Kidney (tissue), 14 donors: ENCODE data around the gene HNMT. TPM values are rescaled to one million over a fixed set of nuclear protein-coding genes. Genes with fewer than 3 reads are reported as not detected.

Experiments
- DNase-seq, 5 donors: peaks; one replicate each; pipeline ENCODE4 v3.0.0-alpha.2; 2013 to 2020
- FAIRE-seq: peaks from 2 replicates; lab custom pipeline; 2012; peaks lifted over from hg19 to GRCh38; lab: Jason Lieb, UNC
- H3K27ac ChIP-seq, 2 donors: one replicate each; pipeline ENCODE4 v1.7.0; 2013; ENCODE audit warnings: low read depth in 2 of 2, low read length in 2 of 2, inconsistent platforms in 1 of 2
- H3K27me3 ChIP-seq: one replicate; pipeline ENCODE4 v1.7.1; 2013; ENCODE audit warnings: low read length, inconsistent platforms; ENCODE audit not compliant: control insufficient read depth, insufficient read depth
- H3K36me3 ChIP-seq, 3 donors: one replicate each; pipeline versions ENCODE4 v1.7.0 to v1.7.1; 2013; ENCODE audit warnings: low read length in 3 of 3, control low read depth in 1 of 3, inconsistent platforms in 1 of 3; ENCODE audit not compliant: insufficient read depth in 3 of 3, control insufficient read depth in 2 of 3
- H3K4me1 ChIP-seq, 3 donors: one replicate each; pipeline versions ENCODE4 v1.7.0 to v1.7.1; 2013; ENCODE audit warnings: low read length in 3 of 3, inconsistent platforms in 1 of 3, low read depth in 1 of 3; ENCODE audit not compliant: control insufficient read depth in 2 of 3, insufficient read depth in 2 of 3
- H3K4me3 ChIP-seq, 3 donors: one replicate each; pipeline versions ENCODE4 v1.7.0 to v1.8.1; 2013; ENCODE audit warnings: low read length in 3 of 3, control low read depth in 1 of 3, inconsistent platforms in 1 of 3
- H3K9ac ChIP-seq, 3 donors: one replicate each; pipeline versions ENCODE4 v1.7.0 to v1.7.1; 2013; ENCODE audit warnings: low read length in 3 of 3, control low read depth in 1 of 3, inconsistent platforms in 1 of 3
- H3K9me3 ChIP-seq, 3 donors: one replicate each; pipeline versions ENCODE4 v1.7.0 to v1.7.1; 2013; ENCODE audit warnings: low read length in 3 of 3, control low read depth in 1 of 3, inconsistent platforms in 1 of 3; ENCODE audit not compliant: control insufficient read depth in 2 of 3, insufficient read depth in 1 of 3
- CTCF ChIP-seq: IDR thresholded peaks from 3 replicates; pipeline ENCODE4 v1.5.1; 2012; ENCODE audit warnings: mild to moderate bottlenecking, moderate library complexity, borderline replicate concordance; ENCODE audit not compliant: insufficient read depth; ENCODE audit errors: extremely low read depth
- intact Hi-C: fragments of 100-400 bp; cut with DNase I; formaldehyde crosslinking; loops from one replicate; pipeline ENCODE4 v1.11.1; 2022
- polyA plus RNA-seq: library from polyadenylated mRNA; stranded (reverse); fragments of 350-450 nt; fragmentation: Illumina TruSeq; extraction: RNeasy Lipid Tissue Mini Kit (QIAGEN cat#74804); gene quantifications from one replicate; pipeline ENCODE4 v1.2.3, GENCODE V29; 2014; ENCODE audit warnings: low read depth, low replicate concordance; ENCODE audit not compliant: insufficient read depth
- total RNA-seq: library from RNA; stranded (reverse); fragmentation: NEBNext Ultra II Directional; extraction: Animal tissue kit (Norgen Biotek cat#: 25700); gene quantifications from one replicate; pipeline ENCODE4 v1.2.1, GENCODE V29; 2021
- donor health status: control.
- donor health status: control.
- donor health status: control.
- donor health status: control.
- donor health status: control.
- donor health status: DM: yes; HTN: yes; CAD: no.
- donor health status: Normal renal cell carcinoma (clear cell type).

The HNMT gene
- total and polyA plus RNA-seq, 2 donors from 2014 or later, result 61.6 to 69.2 TPM

GRCh38 chr2:137998503-137998902, 34.2 kb downstream of the HNMT start:
- FAIRE-seq (no peak), DNase-seq (no peak)
- no peak for TF ChIP-seq CTCF
- Histone ChIP-seq H3K4me3 (no peak overlapping the region), H3K27ac (no peak overlapping the region), H3K9me3 (peaks cover 0 to 7% (median 2%) of the 10 kb centered on the region in 3 donors), H3K36me3 (peaks cover 0 to 16% (median 8%) of the 10 kb centered on the region in 3 donors), H3K27me3 (no peaks in the 10 kb centered on the region), H3K4me1 (no peaks in the 10 kb centered on the region), H3K9ac (no peak overlapping the region)
- intact Hi-C loops, result no loop called here

- peaks cover 0 to 21% (median 8%) of the 10 kb centered on the region in 3 donors for H3K36me3 ChIP-seq
- FAIRE-seq, result no peak
- no peak overlapping the region for H3K27ac ChIP-seq
- no peak overlapping the region for H3K4me3 ChIP-seq
- peaks cover 0 to 7% (median 2%) of the 10 kb centered on the region in 3 donors for H3K9me3 ChIP-seq
- TF ChIP-seq CTCF, result no peak
- intact Hi-C loops, result no loop called here
- H3K9ac ChIP-seq, result no peak overlapping the region
- no peaks in the 10 kb centered on the region for H3K4me1 ChIP-seq
- DNase-seq, result no peak
- H3K27me3 ChIP-seq, result no peaks in the 10 kb centered on the region
Observed at GRCh38 chr2:137999273-137999672, 35.0 kb downstream of the HNMT start.

- Histone ChIP-seq H3K27ac (no peak overlapping the region), H3K36me3 (peaks cover 0 to 27% (median 10%) of the 10 kb centered on the region in 3 donors), H3K4me3 (no peak overlapping the region), H3K9ac (no peak overlapping the region), H3K27me3 (no peaks in the 10 kb centered on the region), H3K9me3 (peaks cover 0 to 7% (median 2%) of the 10 kb centered on the region in 3 donors), H3K4me1 (no peaks in the 10 kb centered on the region)
- no peak for TF ChIP-seq CTCF
- intact Hi-C loops, result no loop called here
- DNase-seq, result no peak
- FAIRE-seq, result no peak
Observed at GRCh38 chr2:138000009-138000408, 35.7 kb downstream of the HNMT start.

GRCh38 chr2:138000796-138001195, 36.5 kb downstream of the HNMT start:
- Histone ChIP-seq H3K4me3 (no peak overlapping the region), H3K27me3 (no peaks in the 10 kb centered on the region), H3K9me3 (peaks cover 0 to 2% (median 0%) of the 10 kb centered on the region in 3 donors), H3K36me3 (peaks cover 0 to 30% (median 11%) of the 10 kb centered on the region in 3 donors), H3K27ac (no peak overlapping the region), H3K4me1 (no peaks in the 10 kb centered on the region), H3K9ac (no peak overlapping the region)
- no peak for DNase-seq
- intact Hi-C loops, result no loop called here
- FAIRE-seq, result no peak
- no peak for TF ChIP-seq CTCF
